NCI-H128 (cell line): Measurements from ENCODE around the gene ELAVL2.
A peak's percentile ranks its signal among the peaks of the same experiment; 100 is the strongest.

Experiments
- DNase-seq: peaks from one replicate; lab custom pipeline; 2025; ENCODE audit not compliant: unreplicated experiment; lab: John Stamatoyannopoulos, UW

ELAVL2 gene

DNA sequence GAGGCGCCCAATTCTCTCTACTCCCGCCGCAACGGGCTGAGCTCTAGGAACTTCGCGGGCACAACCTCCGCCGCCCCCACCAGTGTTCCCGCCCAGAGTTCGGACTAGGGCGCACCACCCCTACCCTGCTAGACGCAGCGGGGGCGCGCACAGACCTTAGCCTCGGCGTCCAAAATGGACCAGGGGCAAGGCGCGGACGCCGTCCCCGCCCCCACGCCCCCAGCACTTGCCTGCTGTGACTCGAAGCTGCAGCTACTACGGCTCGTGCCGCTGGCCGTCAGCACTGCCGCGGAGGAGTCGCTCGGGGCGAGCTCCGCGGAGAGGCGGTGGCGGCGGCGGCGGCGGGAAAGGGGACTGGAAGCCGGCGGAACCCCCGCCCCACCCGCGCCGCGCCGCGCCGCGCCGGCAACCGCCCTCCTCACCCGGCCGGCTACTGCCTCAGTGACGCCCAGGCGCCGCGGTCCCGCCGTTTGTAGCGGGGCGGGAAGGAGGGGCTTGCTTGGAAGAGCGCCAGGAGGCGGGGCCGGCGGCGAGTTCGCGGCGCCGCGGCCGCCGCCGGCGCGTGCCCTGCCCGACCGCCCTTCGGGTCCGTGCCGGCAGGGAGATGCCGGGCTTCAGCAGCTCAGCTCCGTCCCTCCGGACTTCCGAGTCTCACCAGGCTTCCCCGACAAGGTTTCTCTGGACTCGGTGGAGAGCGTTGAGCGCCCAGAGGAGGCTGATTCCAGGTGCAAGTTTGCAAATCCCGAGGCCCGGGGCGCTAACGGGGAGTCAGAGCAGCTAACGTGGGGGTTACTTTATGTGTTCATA lies 4.5 kb downstream of the ELAVL2 start:
- DNase-seq: peak; percentile 32

DNA sequence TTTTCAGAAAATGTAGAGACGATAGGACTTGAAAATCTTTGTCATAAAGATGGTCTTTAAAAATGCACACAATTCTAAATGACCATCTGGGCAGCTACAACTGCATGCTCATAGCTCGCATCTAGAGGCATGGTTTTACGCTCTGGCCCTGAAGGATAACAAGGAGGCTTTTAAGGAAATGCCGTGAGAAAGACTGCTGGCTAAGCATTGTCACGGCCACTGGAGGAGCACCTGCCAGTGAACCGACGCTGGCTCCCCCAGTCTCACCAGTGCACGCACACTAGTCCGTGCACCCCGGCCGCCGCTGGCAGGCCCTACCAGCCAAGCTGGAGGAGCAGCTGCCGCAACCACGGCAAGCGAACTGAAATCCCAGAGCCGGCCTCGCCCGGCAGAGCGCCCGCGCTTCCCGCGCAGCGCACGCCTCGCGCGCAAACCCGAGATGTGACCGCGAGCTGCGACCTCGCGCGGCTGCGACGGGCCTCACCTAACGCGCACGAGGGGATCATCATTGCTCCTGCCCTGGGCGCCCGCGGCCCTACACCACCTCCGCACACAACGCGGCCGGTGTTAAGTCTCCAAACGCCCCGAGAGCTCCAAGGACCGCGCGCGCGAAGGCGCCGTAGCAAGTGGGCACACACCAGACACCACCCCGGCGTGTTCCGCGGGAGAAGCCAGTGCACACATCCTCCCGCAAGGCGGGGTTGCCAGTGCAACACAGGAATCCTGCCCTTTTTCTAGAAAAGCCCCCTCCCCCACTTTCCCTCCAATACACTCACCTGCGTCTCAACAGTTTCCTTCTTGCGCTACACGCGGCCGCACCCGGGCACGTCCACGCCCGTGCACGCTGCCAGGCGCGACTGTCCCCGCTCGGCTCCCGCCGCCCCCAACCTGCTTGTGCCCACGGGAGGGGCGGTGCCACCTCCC lies 5.3 kb downstream of the ELAVL2 start:
- DNase-seq: no peak

DNA sequence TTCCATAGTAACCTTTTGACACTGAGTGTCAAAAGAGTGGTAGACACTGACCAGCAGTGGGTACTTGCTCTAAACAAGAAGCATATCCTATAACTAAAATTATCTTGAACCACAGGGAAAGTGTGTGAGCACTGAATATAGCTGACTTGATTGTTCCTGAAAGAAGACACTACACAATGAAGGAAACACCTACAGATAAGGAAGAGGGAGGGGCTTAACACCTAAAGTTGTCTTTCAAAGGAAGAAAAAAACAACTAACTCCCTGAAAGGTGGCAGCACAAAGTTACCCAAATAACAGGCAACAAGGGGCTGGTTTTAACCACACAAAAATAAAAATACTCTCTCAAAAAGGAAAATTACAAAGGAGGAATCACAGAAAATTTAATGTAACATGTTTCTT lies 6.6 kb downstream of the ELAVL2 start:
- no peak for DNase-seq

- DNase-seq: no peak
Measured at GRCh38 chr9:23814243-23814642, 11.8 kb downstream of the ELAVL2 start.

DNA sequence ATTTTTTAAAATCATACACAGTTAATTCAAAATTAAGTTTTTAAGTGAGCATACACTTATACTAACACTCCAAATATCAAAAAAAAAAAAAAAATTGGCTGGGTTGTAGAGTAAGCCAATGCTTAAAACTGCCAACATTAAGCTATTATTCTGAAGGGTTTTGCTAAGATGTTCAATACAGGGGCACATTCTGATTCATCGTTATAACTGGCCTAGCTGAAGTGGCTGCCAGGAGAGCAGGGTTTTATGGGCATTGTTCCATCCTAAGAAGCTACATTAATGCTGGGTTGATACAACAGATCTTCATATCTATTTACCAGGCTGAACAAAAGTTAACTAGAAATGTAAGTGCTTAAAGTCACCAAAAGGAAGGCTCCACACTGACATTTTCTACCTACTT lies 13.4 kb downstream of the ELAVL2 start:
- no peak for DNase-seq

DNA sequence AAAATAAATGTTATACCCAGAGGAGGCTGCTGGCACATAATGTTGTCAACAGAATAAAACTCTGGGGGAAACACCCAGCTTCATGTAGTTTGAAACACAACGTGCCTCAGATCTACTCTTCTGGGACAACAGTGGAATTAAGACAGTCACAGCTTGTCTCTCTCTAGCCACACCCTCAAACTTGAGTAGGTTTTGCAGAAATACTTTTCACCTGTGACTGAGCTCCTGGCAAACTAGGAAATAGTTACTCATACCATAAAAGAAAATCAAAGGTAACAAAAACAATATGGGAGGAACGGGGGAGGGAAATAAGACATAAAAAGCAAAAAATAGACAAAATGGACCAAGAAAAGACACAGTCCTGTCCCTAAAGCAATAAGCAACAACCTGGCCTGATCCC lies 14.4 kb downstream of the ELAVL2 start:
- no peak for DNase-seq

GRCh38 chr9:23803216-23803615 lies 22.8 kb downstream of the ELAVL2 start:
- DNase-seq: no peak

- DNase-seq: no peak
Measured at GRCh38 chr9:23801523-23801922, 24.5 kb downstream of the ELAVL2 start.

- DNase-seq: no peak
Measured at GRCh38 chr9:23799521-23799920, 26.5 kb downstream of the ELAVL2 start.

DNA sequence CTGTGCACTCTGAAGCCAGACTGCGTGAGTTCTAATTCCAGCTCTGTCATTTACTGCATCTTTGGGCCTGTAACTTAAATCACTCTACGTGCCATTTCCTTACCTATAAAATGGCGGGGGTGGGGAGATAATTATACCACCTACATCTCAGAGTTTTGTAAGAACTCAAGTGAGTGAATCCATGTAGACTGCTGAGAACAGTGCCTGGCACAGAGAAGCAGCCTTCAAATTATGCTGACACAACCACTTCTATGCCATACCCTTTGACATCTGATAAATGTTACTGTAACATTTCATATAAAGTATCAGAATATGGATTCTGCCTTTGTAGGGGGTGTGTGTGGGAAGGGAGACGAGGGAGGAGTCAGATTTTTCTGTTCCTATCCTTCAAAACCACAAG lies 27.7 kb downstream of the ELAVL2 start:
- no peak for DNase-seq

DNA sequence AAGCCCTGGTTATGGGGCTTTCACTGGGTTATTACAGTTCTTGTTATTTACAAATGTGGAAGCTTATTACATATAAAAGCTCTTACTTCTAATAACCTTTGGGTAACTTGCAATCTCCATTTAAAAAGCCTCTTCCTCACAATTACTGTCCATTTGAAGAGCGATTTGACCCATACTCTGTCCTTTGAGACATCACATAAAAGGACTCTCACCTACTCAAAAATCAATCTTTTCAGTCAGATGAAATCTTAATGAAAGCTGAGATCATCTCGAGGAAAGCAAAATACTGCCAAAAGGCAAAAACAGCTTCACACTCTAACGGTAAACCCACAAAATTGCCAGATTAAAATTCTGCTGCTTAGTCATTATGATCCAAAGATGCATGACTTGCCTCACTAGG lies 29.8 kb downstream of the ELAVL2 start:
- no peak for DNase-seq

- no peak for DNase-seq
Measured at GRCh38 chr9:23790351-23791260, 35.4 kb downstream of the ELAVL2 start.

DNA sequence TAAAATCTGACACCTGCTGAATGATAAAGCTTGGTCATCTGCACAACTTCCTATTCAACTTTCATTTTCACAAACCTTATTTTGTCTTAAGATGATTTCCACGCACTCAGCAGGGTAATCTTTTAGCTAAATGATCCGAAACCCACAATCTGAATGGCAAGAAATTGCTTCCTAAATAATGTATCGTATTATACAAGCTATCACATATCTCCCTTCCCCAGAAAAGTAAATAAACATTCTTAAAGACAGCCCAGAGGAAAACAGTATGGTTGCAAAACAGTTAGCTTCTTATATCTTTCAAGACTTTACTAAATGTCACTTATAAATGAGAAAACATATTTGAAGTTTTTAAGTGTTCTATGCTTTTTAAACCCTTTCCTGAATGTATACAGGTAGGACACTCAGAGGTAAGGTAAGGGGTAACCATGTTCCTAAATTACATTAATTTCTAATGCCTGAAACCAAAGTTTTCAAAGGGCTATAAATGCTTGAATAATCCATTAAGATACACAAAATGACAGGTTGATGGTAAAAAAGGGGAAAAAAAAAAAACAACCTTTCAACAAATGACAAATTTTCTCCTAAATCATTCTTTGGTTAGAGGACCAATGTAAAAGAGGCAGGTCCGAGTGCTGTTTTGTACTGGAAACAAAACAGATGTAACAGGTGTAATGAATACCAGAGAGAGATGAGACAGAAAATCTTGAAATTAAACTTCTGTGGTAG lies 36.3 kb downstream of the ELAVL2 start:
- DNase-seq: no peak

DNA sequence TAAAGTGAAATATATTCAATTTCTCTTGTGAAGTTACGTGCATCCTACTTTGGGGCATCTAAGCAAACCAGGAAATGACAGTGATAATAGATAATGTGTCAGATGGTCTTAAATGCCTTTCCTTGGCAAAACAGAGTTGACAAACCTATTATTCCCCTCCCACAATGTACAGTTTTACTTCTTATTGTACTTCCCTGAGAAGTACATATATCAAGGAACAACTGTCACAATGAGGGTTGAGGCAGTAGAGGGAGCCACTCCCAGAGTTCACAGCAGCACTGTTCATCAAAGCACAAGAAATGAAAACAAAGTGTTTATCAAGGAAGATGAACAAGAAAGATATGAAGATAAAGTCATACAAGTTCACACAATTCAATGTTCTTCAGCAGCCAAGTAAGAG lies 41.1 kb downstream of the ELAVL2 start:
- no peak for DNase-seq

GRCh38 chr9:23783509-23783908 lies 42.5 kb downstream of the ELAVL2 start:
- DNase-seq: no peak

GRCh38 chr9:23779220-23779619 lies 46.8 kb downstream of the ELAVL2 start:
- DNase-seq: no peak

DNA sequence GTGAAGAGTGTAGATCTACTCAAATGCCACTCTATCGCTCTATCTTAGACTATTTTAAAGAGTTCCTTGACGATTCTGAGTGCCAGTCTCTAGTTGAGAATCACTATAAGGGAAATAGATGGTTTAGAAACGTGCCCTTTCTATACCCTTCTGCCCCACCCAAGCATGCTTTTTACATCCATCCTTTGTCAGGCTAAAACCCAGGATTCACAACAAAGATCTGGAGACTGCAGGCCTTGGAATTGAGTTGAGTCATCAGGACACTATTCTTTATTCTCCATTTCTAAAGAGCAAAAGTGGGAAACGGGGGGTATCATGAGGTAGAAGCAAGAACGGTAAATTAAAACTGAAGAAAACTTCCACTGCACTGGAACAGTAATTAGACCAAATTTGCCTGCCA lies 48.7 kb downstream of the ELAVL2 start:
- DNase-seq: no peak

- no peak for DNase-seq
Measured at GRCh38 chr9:23775549-23775948, 50.5 kb downstream of the ELAVL2 start.

GRCh38 chr9:23774266-23774665 lies 51.8 kb downstream of the ELAVL2 start:
- DNase-seq: no peak

DNA sequence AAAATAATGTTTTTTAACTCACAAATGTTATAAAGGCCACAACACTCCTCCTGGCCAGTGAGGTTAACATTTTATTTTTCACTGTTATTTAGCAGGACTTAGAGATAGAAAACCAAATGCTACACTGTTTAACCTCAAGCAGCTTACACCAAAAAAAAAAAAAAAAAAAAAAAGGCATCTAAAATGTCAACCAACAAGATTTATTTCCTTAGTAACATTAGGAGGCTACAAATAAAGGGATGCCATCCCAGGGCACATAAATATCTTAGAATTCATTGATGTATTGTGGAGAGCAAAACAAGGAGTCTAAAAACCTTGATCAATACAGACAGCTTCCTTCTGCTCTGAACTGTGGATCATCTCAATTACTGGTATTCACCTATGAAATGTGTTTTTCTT lies 53.7 kb downstream of the ELAVL2 start:
- no peak for DNase-seq
